IMR-90 (cell line): ENCODE data around the gene ISOC2.

Experiments used
- BHLHE40 ChIP-seq: fragments of 150-350 bp; IDR thresholded peaks from 2 replicates; pipeline ENCODE4 v1.6.1; 2016; ENCODE audit warnings: mild to moderate bottlenecking, low read depth, low read length
- CEBPB ChIP-seq: IDR thresholded peaks from 2 replicates; pipeline ENCODE4 v1.6.1; 2012; ENCODE audit warnings: low read depth, low read length, improper control_type of control experiment
- FOS ChIP-seq: fragments of 150-350 bp; IDR thresholded peaks from 2 replicates; pipeline ENCODE4 v1.6.1; 2016; ENCODE audit warnings: low read depth, low read length
- MAFK ChIP-seq: IDR thresholded peaks from 2 replicates; pipeline ENCODE4 v1.6.1; 2012; ENCODE audit warnings: low read depth, low read length, improper control_type of control experiment
- MXI1 ChIP-seq: IDR thresholded peaks from 2 replicates; pipeline ENCODE4 v1.6.1; 2012; ENCODE audit warnings: low read depth, mild to moderate bottlenecking, low read length, moderate library complexity, borderline replicate concordance
- NFE2L2 ChIP-seq: fragments of 150-350 bp; IDR thresholded peaks from 2 replicates; pipeline ENCODE4 v1.6.1; 2016; ENCODE audit warnings: low read depth, mild to moderate bottlenecking, low read length
- POLR2A ChIP-seq: IDR thresholded peaks from 2 replicates; pipeline ENCODE4 v1.6.1; 2012; ENCODE audit warnings: mild to moderate bottlenecking, low read depth, low read length
- RAD21 ChIP-seq: IDR thresholded peaks from 2 replicates; pipeline ENCODE4 v1.6.1; 2012; ENCODE audit warnings: low read length, improper control_type of control experiment
- RCOR1 ChIP-seq: IDR thresholded peaks from 2 replicates; pipeline ENCODE4 v1.6.1; 2012; ENCODE audit warnings: mild to moderate bottlenecking, low read length, improper control_type of control experiment; ENCODE audit not compliant: insufficient replicate concordance
- RFX5 ChIP-seq: IDR thresholded peaks from 2 replicates; pipeline ENCODE4 v1.8.0; 2012; ENCODE audit warnings: low read depth, mild to moderate bottlenecking, low read length, moderate library complexity
- SMC3 ChIP-seq: fragments of 150-350 bp; IDR thresholded peaks from 2 replicates; pipeline ENCODE4 v1.6.1; 2016; ENCODE audit warnings: low read depth, mild to moderate bottlenecking, antibody characterized with exemption, low read length, moderate library complexity
- TF ChIP-seq, protein P1 (sequence below): conservative IDR thresholded peaks from 2 replicates; pipeline ENCODE4 v1.5.1; 2012; ENCODE audit warnings: mild to moderate bottlenecking, low read depth, low read length, improper control_type of control experiment
- TF ChIP-seq, protein P2 (sequence below): fragments of 150-350 bp; IDR thresholded peaks from 2 replicates; pipeline ENCODE4 v1.6.1; 2016; ENCODE audit warnings: low read depth, mild to moderate bottlenecking, low read length, moderate library complexity, borderline replicate concordance
- TF ChIP-seq, protein P3 (sequence below): fragments of 150-350 bp; IDR thresholded peaks from 2 replicates; pipeline ENCODE4 v1.6.1; 2017; ENCODE audit warnings: mild to moderate bottlenecking, antibody characterized with exemption, low read length, low read depth

DNA sequence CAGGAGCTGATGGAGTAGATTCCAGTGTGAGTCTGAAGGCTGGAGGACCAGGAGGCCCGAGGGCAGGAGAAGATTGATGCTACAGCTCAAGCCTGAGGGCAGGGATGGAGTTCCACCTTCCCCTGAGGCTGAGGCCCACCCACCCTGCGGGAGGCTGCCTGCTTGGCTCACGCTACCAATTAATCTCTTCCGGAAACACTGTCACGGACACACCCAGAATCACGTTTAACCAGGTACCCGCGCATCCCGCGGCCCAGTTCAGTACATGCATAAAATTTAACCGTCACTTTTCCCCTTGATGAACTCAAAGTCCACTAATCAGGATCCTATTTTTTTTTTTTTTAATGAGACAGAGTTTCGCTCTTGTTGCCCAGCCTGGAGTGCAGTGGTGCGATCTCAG is 9.8 kb upstream of the ISOC2 start:
- TF ChIP-seq, protein P1, sequence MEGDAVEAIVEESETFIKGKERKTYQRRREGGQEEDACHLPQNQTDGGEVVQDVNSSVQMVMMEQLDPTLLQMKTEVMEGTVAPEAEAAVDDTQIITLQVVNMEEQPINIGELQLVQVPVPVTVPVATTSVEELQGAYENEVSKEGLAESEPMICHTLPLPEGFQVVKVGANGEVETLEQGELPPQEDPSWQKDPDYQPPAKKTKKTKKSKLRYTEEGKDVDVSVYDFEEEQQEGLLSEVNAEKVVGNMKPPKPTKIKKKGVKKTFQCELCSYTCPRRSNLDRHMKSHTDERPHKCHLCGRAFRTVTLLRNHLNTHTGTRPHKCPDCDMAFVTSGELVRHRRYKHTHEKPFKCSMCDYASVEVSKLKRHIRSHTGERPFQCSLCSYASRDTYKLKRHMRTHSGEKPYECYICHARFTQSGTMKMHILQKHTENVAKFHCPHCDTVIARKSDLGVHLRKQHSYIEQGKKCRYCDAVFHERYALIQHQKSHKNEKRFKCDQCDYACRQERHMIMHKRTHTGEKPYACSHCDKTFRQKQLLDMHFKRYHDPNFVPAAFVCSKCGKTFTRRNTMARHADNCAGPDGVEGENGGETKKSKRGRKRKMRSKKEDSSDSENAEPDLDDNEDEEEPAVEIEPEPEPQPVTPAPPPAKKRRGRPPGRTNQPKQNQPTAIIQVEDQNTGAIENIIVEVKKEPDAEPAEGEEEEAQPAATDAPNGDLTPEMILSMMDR: no peak
- no peak for TF ChIP-seq POLR2A
- TF ChIP-seq MXI1: no peak
- TF ChIP-seq CEBPB: no peak
- TF ChIP-seq, protein P2, sequence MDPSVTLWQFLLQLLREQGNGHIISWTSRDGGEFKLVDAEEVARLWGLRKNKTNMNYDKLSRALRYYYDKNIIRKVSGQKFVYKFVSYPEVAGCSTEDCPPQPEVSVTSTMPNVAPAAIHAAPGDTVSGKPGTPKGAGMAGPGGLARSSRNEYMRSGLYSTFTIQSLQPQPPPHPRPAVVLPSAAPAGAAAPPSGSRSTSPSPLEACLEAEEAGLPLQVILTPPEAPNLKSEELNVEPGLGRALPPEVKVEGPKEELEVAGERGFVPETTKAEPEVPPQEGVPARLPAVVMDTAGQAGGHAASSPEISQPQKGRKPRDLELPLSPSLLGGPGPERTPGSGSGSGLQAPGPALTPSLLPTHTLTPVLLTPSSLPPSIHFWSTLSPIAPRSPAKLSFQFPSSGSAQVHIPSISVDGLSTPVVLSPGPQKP: no peak
- no peak for TF ChIP-seq RCOR1
- no peak for TF ChIP-seq SMC3
- TF ChIP-seq FOS: no peak
- no peak for TF ChIP-seq RAD21
- no peak for TF ChIP-seq BHLHE40
- no peak for TF ChIP-seq RFX5
- no peak for TF ChIP-seq NFE2L2
- no peak for TF ChIP-seq MAFK
- TF ChIP-seq, protein P3, sequence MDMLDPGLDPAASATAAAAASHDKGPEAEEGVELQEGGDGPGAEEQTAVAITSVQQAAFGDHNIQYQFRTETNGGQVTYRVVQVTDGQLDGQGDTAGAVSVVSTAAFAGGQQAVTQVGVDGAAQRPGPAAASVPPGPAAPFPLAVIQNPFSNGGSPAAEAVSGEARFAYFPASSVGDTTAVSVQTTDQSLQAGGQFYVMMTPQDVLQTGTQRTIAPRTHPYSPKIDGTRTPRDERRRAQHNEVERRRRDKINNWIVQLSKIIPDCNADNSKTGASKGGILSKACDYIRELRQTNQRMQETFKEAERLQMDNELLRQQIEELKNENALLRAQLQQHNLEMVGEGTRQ: no peak
